ENCODE results near the gene UCHL5. TPM values are rescaled to one million over a fixed set of nuclear protein-coding genes. Genes with fewer than 3 reads are reported as not detected.

Gene UCHL5
- total RNA-seq, 1 experiment from 2014 or later, result 100 TPM

DNA sequence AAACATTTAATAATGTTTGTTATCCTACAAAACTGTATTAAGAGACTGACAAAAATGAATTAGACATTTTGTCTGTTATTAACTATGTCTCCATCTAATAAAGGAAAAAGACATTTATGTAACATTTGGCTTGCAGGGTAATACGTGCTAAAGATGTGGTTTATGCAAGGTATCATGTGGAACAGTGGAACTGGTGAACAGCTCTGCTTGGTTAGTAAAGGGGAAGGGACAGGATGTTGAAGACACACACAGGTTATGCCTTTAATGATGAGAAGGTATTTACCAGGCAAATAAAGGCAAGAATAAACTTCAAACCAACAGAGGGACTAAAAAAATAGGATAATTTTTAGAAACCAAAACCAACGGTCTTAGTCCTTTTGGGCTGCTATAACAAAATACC lies 93.1 kb downstream of the UCHL5 start:
- POLR2A ChIA-PET (ENCODE audit: low non-redundant PET), result no interaction called here
- H3K4me1 ChIP-seq (ENCODE audit: insufficient read depth, low read length, poor library complexity, severe bottlenecking), result no peaks in the 10 kb centered on the region
- no peak for DNase-seq (ENCODE audit: low spot score)
- intact Hi-C loops (cut with micrococcal nuclease; ENCODE audit: unreplicated experiment), result no loop called here
- no peaks in the 10 kb centered on the region for H3K9me3 ChIP-seq (ENCODE audit: low read depth, low read length, poor library complexity, severe bottlenecking)
- H3K36me3 ChIP-seq (ENCODE audit: insufficient read depth, low read length, poor library complexity, severe bottlenecking), result no peaks in the 10 kb centered on the region
- no peak for TF ChIP-seq EZH2 (IDR thresholded peaks at IDR 0.05; ENCODE audit: borderline replicate concordance, low read depth, low read length, poor library complexity, severe bottlenecking)
- TF ChIP-seq, protein P1, sequence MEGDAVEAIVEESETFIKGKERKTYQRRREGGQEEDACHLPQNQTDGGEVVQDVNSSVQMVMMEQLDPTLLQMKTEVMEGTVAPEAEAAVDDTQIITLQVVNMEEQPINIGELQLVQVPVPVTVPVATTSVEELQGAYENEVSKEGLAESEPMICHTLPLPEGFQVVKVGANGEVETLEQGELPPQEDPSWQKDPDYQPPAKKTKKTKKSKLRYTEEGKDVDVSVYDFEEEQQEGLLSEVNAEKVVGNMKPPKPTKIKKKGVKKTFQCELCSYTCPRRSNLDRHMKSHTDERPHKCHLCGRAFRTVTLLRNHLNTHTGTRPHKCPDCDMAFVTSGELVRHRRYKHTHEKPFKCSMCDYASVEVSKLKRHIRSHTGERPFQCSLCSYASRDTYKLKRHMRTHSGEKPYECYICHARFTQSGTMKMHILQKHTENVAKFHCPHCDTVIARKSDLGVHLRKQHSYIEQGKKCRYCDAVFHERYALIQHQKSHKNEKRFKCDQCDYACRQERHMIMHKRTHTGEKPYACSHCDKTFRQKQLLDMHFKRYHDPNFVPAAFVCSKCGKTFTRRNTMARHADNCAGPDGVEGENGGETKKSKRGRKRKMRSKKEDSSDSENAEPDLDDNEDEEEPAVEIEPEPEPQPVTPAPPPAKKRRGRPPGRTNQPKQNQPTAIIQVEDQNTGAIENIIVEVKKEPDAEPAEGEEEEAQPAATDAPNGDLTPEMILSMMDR (conservative IDR thresholded peaks at IDR 0.05; ENCODE audit: low read depth, low read length), result no peak
- no TSS peak for BruUV-seq (replicated peaks)
- H3K27ac ChIP-seq (ENCODE audit: low read depth, low read length, poor library complexity, severe bottlenecking), result no peak overlapping the region
- no peaks in the 10 kb centered on the region for H3K27me3 ChIP-seq (replicated peaks; ENCODE audit: insufficient read depth, low read depth, low read length, poor library complexity)
- CTCF ChIA-PET, result no interaction called here
- H3K4me3 ChIP-seq (ENCODE audit: low read depth, low read length, poor library complexity, severe bottlenecking), result no peak overlapping the region

DNA sequence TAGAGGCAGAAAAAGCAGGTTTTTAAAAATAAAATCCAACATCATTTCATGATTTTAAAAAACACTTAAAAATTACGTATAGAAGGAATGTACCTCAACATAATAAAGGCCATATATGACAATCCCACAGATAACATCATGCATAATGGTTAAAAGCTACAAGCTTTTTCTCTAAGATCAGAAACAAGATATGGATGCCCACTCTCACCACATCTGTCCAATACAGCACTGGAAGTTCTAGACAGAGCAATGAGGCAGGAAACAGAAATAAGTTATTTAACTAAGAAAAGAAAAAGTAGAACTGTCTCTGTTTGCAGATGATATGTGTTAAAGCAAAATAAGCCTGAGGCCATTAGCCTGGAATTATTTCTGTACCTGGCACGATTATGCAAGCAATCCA lies 96.3 kb downstream of the UCHL5 start:
- H3K9me3 ChIP-seq (ENCODE audit: low read depth, low read length, poor library complexity, severe bottlenecking), result no peaks in the 10 kb centered on the region
- DNase-seq (ENCODE audit: low spot score), result no peak
- no TSS peak for BruUV-seq (replicated peaks)
- ChIA-PET POLR2A (ENCODE audit: low non-redundant PET) (interaction anchor here (0.7 kb wide), 1 partner anchor 155 kb away, joined by 3 read pairs; no protein-coding TSS in a partner anchor), CTCF (no interaction called here)
- no peak overlapping the region for H3K27ac ChIP-seq (ENCODE audit: low read depth, low read length, poor library complexity, severe bottlenecking)
- H3K27me3 ChIP-seq (replicated peaks; ENCODE audit: insufficient read depth, low read depth, low read length, poor library complexity), result no peaks in the 10 kb centered on the region
- intact Hi-C loops (cut with micrococcal nuclease; ENCODE audit: unreplicated experiment), result no loop called here
- no peak overlapping the region for H3K4me3 ChIP-seq (ENCODE audit: low read depth, low read length, poor library complexity, severe bottlenecking)
- no peaks in the 10 kb centered on the region for H3K4me1 ChIP-seq (ENCODE audit: insufficient read depth, low read length, poor library complexity, severe bottlenecking)
- H3K36me3 ChIP-seq (ENCODE audit: insufficient read depth, low read length, poor library complexity, severe bottlenecking), result no peaks in the 10 kb centered on the region
- TF ChIP-seq, protein P1 (conservative IDR thresholded peaks at IDR 0.05; ENCODE audit: low read depth, low read length), result no peak
- no peak for TF ChIP-seq EZH2 (IDR thresholded peaks at IDR 0.05; ENCODE audit: borderline replicate concordance, low read depth, low read length, poor library complexity, severe bottlenecking)

Other genes starting within 250 kb of the UCHL5 start
- 93.5 and 97.6 TPM in 2 replicates for gene RO60, start 252 bp upstream of the UCHL5 start, total RNA-seq (2021)
- 31.9 and 35.7 TPM in 2 replicates for gene GLRX2, start 46.1 kb upstream of the UCHL5 start, total RNA-seq (2021)
- gene CDC73, start 62.7 kb upstream of the UCHL5 start, total RNA-seq (2021), result 61.5 and 71.0 TPM in 2 replicates
- 0.24 and 0.39 TPM in 2 replicates for gene B3GALT2, start 127.3 kb upstream of the UCHL5 start, total RNA-seq (2021)

Data from A673 (cell line).